CD4-positive, alpha-beta T cell (primary cell): ENCODE data around the gene CPLANE1. TPM values are rescaled to one million over a fixed set of nuclear protein-coding genes. Genes with fewer than 3 reads are reported as not detected.
"Not testable (repeated sequence)": the region's sequence is repeated elsewhere in the genome, so short reads cannot be mapped to it uniquely, and the experiment has no call there.

ENCODE experiments used
- ATAC-seq: fragments of 200-7000 bp; cut with Tn5 transposase; one replicate; pipeline ENCODE4 v1.10.0; 2022; ENCODE audit warnings: mild to moderate bottlenecking; ENCODE audit not compliant: poor library complexity
- CTCF ChIA-PET: fragments of 350-600 bp; sonication (Branson Sonifier 250); formaldehyde crosslinking; loops from one replicate; lab custom pipeline; 2021; ENCODE audit warnings: antibody characterized with exemption, inconsistent platforms; lab: Charles Lee
- POLR2A ChIA-PET: fragments of 350-600 bp; sonication (Branson Sonifier 250); formaldehyde crosslinking; loops from one replicate; lab custom pipeline; 2021; ENCODE audit warnings: antibody characterized with exemption, inconsistent platforms; lab: Charles Lee
- DNase-seq, 14 experiments: peaks; one replicate each; pipeline ENCODE4 v3.0.0-alpha.2; 2013 to 2020; ENCODE audit warnings: mixed read lengths in 2 of 14
- H3K27ac ChIP-seq, 2 donors: one replicate each; pipeline versions ENCODE4 v1.5.1 to v1.7.0; 2013; ENCODE audit warnings: low read length in 2 of 2, low read depth in 1 of 2, mild to moderate bottlenecking in 1 of 2
- H3K27me3 ChIP-seq, 2 experiments: 1 replicate in 1 of 2; 2 replicates in 1 of 2; pipeline versions ENCODE4 v1.6.1 to v1.7.0; 2013; ENCODE audit warnings: low read length in 2 of 2, control low read depth in 1 of 2, mild to moderate bottlenecking in 1 of 2, moderate library complexity in 1 of 2; ENCODE audit not compliant: insufficient read depth in 2 of 2, control insufficient read depth in 1 of 2
- H3K36me3 ChIP-seq: one replicate; pipeline ENCODE4 v1.6.1; 2013; ENCODE audit warnings: low read length, control low read depth; ENCODE audit not compliant: insufficient read depth
- H3K4me1 ChIP-seq: one replicate; pipeline ENCODE4 v1.6.1; 2013; ENCODE audit warnings: low read length, control low read depth; ENCODE audit not compliant: insufficient read depth
- H3K4me3 ChIP-seq: one replicate; pipeline ENCODE4 v1.5.1; 2013; ENCODE audit warnings: mild to moderate bottlenecking, low read length, moderate library complexity
- H3K9me3 ChIP-seq, 2 experiments: 1 replicate in 1 of 2; 2 replicates in 1 of 2; pipeline versions ENCODE4 v1.6.1 to v1.7.0; 2013; ENCODE audit warnings: low read length in 2 of 2, mild to moderate bottlenecking in 2 of 2, control low read depth in 1 of 2, moderate library complexity in 1 of 2; ENCODE audit not compliant: control insufficient read depth in 1 of 2, insufficient read depth in 1 of 2
- H3K27ac Mint-ChIP-seq: one replicate; pipeline ENCODE4 v1.8.0; 2020; ENCODE audit warnings: mixed read lengths
- H3K27me3 Mint-ChIP-seq: one replicate; pipeline ENCODE4 v1.8.0; 2021; ENCODE audit warnings: mixed read lengths
- H3K36me3 Mint-ChIP-seq: one replicate; pipeline ENCODE4 v1.8.0; 2021; ENCODE audit warnings: low read depth, mixed read lengths
- H3K4me1 Mint-ChIP-seq: one replicate; pipeline ENCODE4 v1.8.0; 2021; ENCODE audit warnings: low read depth, mixed read lengths
- H3K4me3 Mint-ChIP-seq: one replicate; pipeline ENCODE4 v1.8.0; 2020; ENCODE audit warnings: mild to moderate bottlenecking, mixed read lengths
- H3K9me3 Mint-ChIP-seq: one replicate; pipeline ENCODE4 v1.8.0; 2020; ENCODE audit warnings: mixed read lengths
- CTCF ChIP-seq: fragments of 200-600 bp; IDR thresholded peaks from one replicate; pipeline ENCODE4 v1.8.0; 2022; ENCODE audit warnings: antibody characterized with exemption, mild to moderate bottlenecking
- intact Hi-C, 2 experiments: fragments of 100-400 bp; cut with DNase I in 1 of 2; cut with micrococcal nuclease in 1 of 2; formaldehyde crosslinking; loops; one replicate each; pipeline versions ENCODE4 v1.15.1 to v1.9.0; 2023 to 2025; cut with DNase I, micrococcal nuclease
- polyA plus RNA-seq, 2 donors: library from polyadenylated mRNA; unstranded; fragments of 120-200 nt; gene quantifications; one replicate each; pipeline ENCODE4 v1.2.1, GENCODE V29; 2013
- total RNA-seq, 174 experiments: library from RNA in 2 of 174; stranded (reverse) in 2 of 174; gene quantifications; one replicate each; pipeline ENCODE4 v1.2.3 and lab custom pipeline; 2021 to 2026

The CPLANE1 gene
- total RNA-seq (1 to 10 TPM; 4.9 to 5.7 TPM), total RNA-seq (lab: John Stamatoyannopoulos, UW) (6.8 to 73.4 (median 28.8) reads per million in 172 experiments)
- polyA plus RNA-seq (2013, experiment 1 of 2) = 4.9 TPM
- polyA plus RNA-seq (2013, experiment 2 of 2) = 4.7 TPM

- H3K27ac ChIP-seq = no peak within 1 kb of the TSS
- H3K4me3 Mint-ChIP-seq = peak within 1 kb of the TSS; percentile 91
These were observed at the start of gene CPLANE1 for GRCh38 chr5:37248970-37249814. Gene CPLANE1 (minus strand): TSS chr5:37249376. CDS start chr5:37247698, 1,678 bp downstream.

GRCh38 chr5:37296313-37296712 lies 47.1 kb upstream of the CPLANE1 start:
- CTCF ChIA-PET, H3K27me3 Mint-ChIP-seq, DNase-seq, H3K4me1 Mint-ChIP-seq, H3K9me3 Mint-ChIP-seq, ATAC-seq, H3K4me3 Mint-ChIP-seq, H3K27me3 ChIP-seq, POLR2A ChIA-PET, H3K27ac Mint-ChIP-seq, H3K9me3 ChIP-seq, H3K27ac ChIP-seq, H3K4me1 ChIP-seq, intact Hi-C loops, H3K4me3 ChIP-seq: not testable (repeated sequence)
- peaks cover 71% of the 10 kb centered on the region for H3K36me3 Mint-ChIP-seq
- H3K36me3 ChIP-seq = peaks cover 61% of the 10 kb centered on the region

More at GRCh38 chr5:37248970-37249814, at the start of gene CPLANE1:
- Histone ChIP-seq H3K4me1 (peaks cover 17% of the 10 kb centered on the region), H3K36me3 (no peaks in the 10 kb centered on the region), H3K9me3 (no peaks in the 10 kb centered on the region), H3K27me3 (no peaks in the 10 kb centered on the region), H3K4me3 (peak within 1 kb of the TSS; percentile 88)
- CTCF ChIA-PET = no interaction called here
- POLR2A ChIA-PET = interaction anchor here (1.8 to 1.9 kb wide), 2 partner anchors 122 to 1008 kb away, joined by 4 to 8 read pairs; partner anchors contain the start of genes NADK2 and NUP155
- intact Hi-C loops = no loop called here
- H3K27me3 Mint-ChIP-seq = no peaks in the 10 kb centered on the region
- DNase-seq = peak; percentile 15 to 77 (median 42)
- H3K36me3 Mint-ChIP-seq = peaks cover 12% of the 10 kb centered on the region
- H3K9me3 Mint-ChIP-seq = no peaks in the 10 kb centered on the region
- peak; percentile 82 for ATAC-seq
- H3K27ac Mint-ChIP-seq = peak within 1 kb of the TSS; percentile 80
- peaks cover 16% of the 10 kb centered on the region for H3K4me1 Mint-ChIP-seq
- no peak for TF ChIP-seq CTCF

GRCh38 chr5:37283214-37283820 lies 34.1 kb upstream of the CPLANE1 start:
- no peak overlapping the region for H3K27ac ChIP-seq
- H3K36me3 ChIP-seq = no peaks in the 10 kb centered on the region
- H3K9me3 Mint-ChIP-seq = peaks cover 20% of the 10 kb centered on the region
- ATAC-seq = no peak
- H3K4me1 Mint-ChIP-seq = no peaks in the 10 kb centered on the region
- no peak overlapping the region for H3K27ac Mint-ChIP-seq
- ChIA-PET POLR2A (no interaction called here), CTCF (no interaction called here)
- H3K4me1 ChIP-seq = no peaks in the 10 kb centered on the region
- H3K27me3 Mint-ChIP-seq = no peaks in the 10 kb centered on the region
- TF ChIP-seq CTCF = no peak
- H3K27me3 ChIP-seq = no peaks in the 10 kb centered on the region
- H3K4me3 ChIP-seq = no peak overlapping the region
- H3K4me3 Mint-ChIP-seq = no peak overlapping the region
- peaks cover 8% of the 10 kb centered on the region for H3K36me3 Mint-ChIP-seq
- intact Hi-C loops = no loop called here
- H3K9me3 ChIP-seq = peaks cover 5 to 29% of the 10 kb centered on the region in 2 experiments
- no peak for DNase-seq
